ENCODE measurements around the gene LRFN3. TPM values are rescaled to one million over a fixed set of nuclear protein-coding genes. Genes with fewer than 3 reads are reported as not detected.

Gene LRFN3
- total RNA-seq, 1 donor from 2014 or later, result 2.3 TPM

- H3K4me1 Mint-ChIP-seq, result peaks cover 20% of the 10 kb centered on the region
- H3K4me3 Mint-ChIP-seq, result peak overlapping the region; percentile 64
- Histone ChIP-seq H3K9ac (no peak overlapping the region), H3K27me3 (no peaks in the 10 kb centered on the region), H4K20me1 (ENCODE audit: low read depth) (peaks cover under 1% of the 10 kb centered on the region), H3K9me3 (ENCODE audit: low read depth) (no peaks in the 10 kb centered on the region), H3K4me1 (peaks cover 7% of the 10 kb centered on the region), H3K4me2 (peak overlapping the region; percentile 58), H3K4me3 (peak overlapping the region; percentile 15), H3K36me3 (no peaks in the 10 kb centered on the region), H2AFZ (replicated peaks) (peak overlapping the region; percentile 60), H3F3A (ENCODE audit: low read depth) (peaks cover 12% of the 10 kb centered on the region), H3K27ac (no peak overlapping the region), H3K79me2 (ENCODE audit: low read depth) (peaks cover 4% of the 10 kb centered on the region)
- no peaks in the 10 kb centered on the region for H3K9me3 Mint-ChIP-seq
- H3K36me3 Mint-ChIP-seq, result no peaks in the 10 kb centered on the region
- DNase-seq (ENCODE audit: low spot score), result no peak
- no peaks in the 10 kb centered on the region for H3K27me3 Mint-ChIP-seq (ENCODE audit: insufficient read depth, low read depth)
- H3K27ac Mint-ChIP-seq, result peak overlapping the region; percentile 43
- TF ChIP-seq CTCF (IDR thresholded peaks at IDR 0.05), result no peak
- TF ChIP-seq EZH2 (IDR thresholded peaks at IDR 0.05), result no peak
- no peak for TF ChIP-seq EZH2phosphoT487 (IDR thresholded peaks at IDR 0.05)
Measured at GRCh38 chr19:35931874-35932202, 4.3 kb upstream of the LRFN3 start.

- H3K9me3 ChIP-seq (ENCODE audit: low read depth), result no peaks in the 10 kb centered on the region
- Mint-ChIP-seq H3K36me3 (no peaks in the 10 kb centered on the region), H3K27me3 (ENCODE audit: insufficient read depth, low read depth) (no peaks in the 10 kb centered on the region), H3K27ac (no peak overlapping the region), H3K4me3 (no peak overlapping the region), H3K4me1 (peaks cover 23% of the 10 kb centered on the region), H3K9me3 (no peaks in the 10 kb centered on the region)
- TF ChIP-seq EZH2 (IDR thresholded peaks at IDR 0.05) (no peak), EZH2phosphoT487 (IDR thresholded peaks at IDR 0.05) (no peak), CTCF (IDR thresholded peaks at IDR 0.05) (no peak)
- no peaks in the 10 kb centered on the region for H3K36me3 ChIP-seq
- no peak overlapping the region for H3K27ac ChIP-seq
- H3K4me2 ChIP-seq, result peak overlapping the region; percentile 58
- peaks cover 10% of the 10 kb centered on the region for H3K79me2 ChIP-seq (ENCODE audit: low read depth)
- peak overlapping the region; percentile 60 for H2AFZ ChIP-seq (replicated peaks)
- H3K27me3 ChIP-seq, result no peaks in the 10 kb centered on the region
- no peak overlapping the region for H3K4me3 ChIP-seq
- H3K4me1 ChIP-seq, result peaks cover 7% of the 10 kb centered on the region
- H4K20me1 ChIP-seq (ENCODE audit: low read depth), result peaks cover 7% of the 10 kb centered on the region
- DNase-seq (ENCODE audit: low spot score), result no peak
- peaks cover 12% of the 10 kb centered on the region for H3F3A ChIP-seq (ENCODE audit: low read depth)
- H3K9ac ChIP-seq, result no peak overlapping the region
Measured at GRCh38 chr19:35932291-35932936, 3.8 kb upstream of the LRFN3 start.

GRCh38 chr19:35936738-35937268, 629 bp downstream of the LRFN3 start:
- no peak for TF ChIP-seq CTCF (IDR thresholded peaks at IDR 0.05)
- TF ChIP-seq EZH2phosphoT487 (IDR thresholded peaks at IDR 0.05), result no peak
- no peak for TF ChIP-seq EZH2 (IDR thresholded peaks at IDR 0.05)
- Histone ChIP-seq H3K9me3 (ENCODE audit: low read depth) (no peaks in the 10 kb centered on the region), H3K27me3 (no peaks in the 10 kb centered on the region), H3K9ac (peak overlapping the region; percentile 75), H2AFZ (replicated peaks) (no peak overlapping the region), H3K27ac (no peak overlapping the region), H3K4me1 (peaks cover 8% of the 10 kb centered on the region), H3K4me2 (peak overlapping the region; percentile 92), H3K36me3 (no peaks in the 10 kb centered on the region), H3K4me3 (peak overlapping the region; percentile 99), H3K79me2 (ENCODE audit: low read depth) (peaks cover 16% of the 10 kb centered on the region), H4K20me1 (ENCODE audit: low read depth) (peaks cover 25% of the 10 kb centered on the region), H3F3A (ENCODE audit: low read depth) (peaks cover 7% of the 10 kb centered on the region)
- Mint-ChIP-seq H3K36me3 (peaks cover 3% of the 10 kb centered on the region), H3K4me1 (peaks cover 29% of the 10 kb centered on the region), H3K9me3 (no peaks in the 10 kb centered on the region), H3K27ac (no peak overlapping the region), H3K27me3 (ENCODE audit: insufficient read depth, low read depth) (peaks cover 4% of the 10 kb centered on the region), H3K4me3 (peak overlapping the region; percentile 85)
- DNase-seq (ENCODE audit: low spot score), result no peak

Data from neural progenitor cell (in vitro differentiated cells).